SIG-M5 treated with dmso at 0.1 percent for 504 hours (cell line): ENCODE data around the gene KCNJ16.
"Not testable (repeated sequence)": the region's sequence is repeated elsewhere in the genome, so short reads cannot be mapped to it uniquely, and the experiment has no call there.

Experiments used
- DNase-seq: peaks from one replicate; lab custom pipeline; 2025; ENCODE audit not compliant: unreplicated experiment; lab: John Stamatoyannopoulos, UW

Gene KCNJ16

GRCh38 chr17:70074956-70075355 is at the start of gene KCNJ16:
TSS of gene KCNJ16 (plus strand) at chr17:70075225. CDS start at chr17:70132088, 56,863 bp downstream.
- no peak for DNase-seq

GRCh38 chr17:70028397-70028796 is 46.6 kb upstream of the KCNJ16 start:
- DNase-seq, result no peak

GRCh38 chr17:70028978-70029767 is 45.9 kb upstream of the KCNJ16 start:
- no peak for DNase-seq

- DNase-seq, result no peak
Measured at GRCh38 chr17:70030371-70030770, 44.7 kb upstream of the KCNJ16 start.

GRCh38 chr17:70031341-70031740 is 43.7 kb upstream of the KCNJ16 start:
- DNase-seq, result no peak

GRCh38 chr17:70033165-70033564 is 41.9 kb upstream of the KCNJ16 start:
- no peak for DNase-seq

GRCh38 chr17:70034158-70034557 is 40.9 kb upstream of the KCNJ16 start:
- DNase-seq, result no peak

GRCh38 chr17:70037498-70037897 is 37.5 kb upstream of the KCNJ16 start:
- DNase-seq, result no peak

- no peak for DNase-seq
Measured at GRCh38 chr17:70040336-70040735, 34.7 kb upstream of the KCNJ16 start.

GRCh38 chr17:70041061-70041460 is 34.0 kb upstream of the KCNJ16 start:
- no peak for DNase-seq

GRCh38 chr17:70041540-70041939 is 33.5 kb upstream of the KCNJ16 start:
- DNase-seq, result no peak

GRCh38 chr17:70045780-70046179 is 29.2 kb upstream of the KCNJ16 start:
- DNase-seq, result not testable (repeated sequence)

- no peak for DNase-seq
Measured at GRCh38 chr17:70047619-70048419, 27.2 kb upstream of the KCNJ16 start.

- no peak for DNase-seq
Measured at GRCh38 chr17:70049801-70050591, 25.0 kb upstream of the KCNJ16 start.

- no peak for DNase-seq
Measured at GRCh38 chr17:70050931-70051330, 24.1 kb upstream of the KCNJ16 start.

GRCh38 chr17:70053241-70054234 is 21.5 kb upstream of the KCNJ16 start:
- DNase-seq, result no peak

- DNase-seq, result no peak
Measured at GRCh38 chr17:70055000-70055399, 20.0 kb upstream of the KCNJ16 start.

GRCh38 chr17:70059071-70059470 is 16.0 kb upstream of the KCNJ16 start:
- DNase-seq, result no peak

- DNase-seq, result no peak
Measured at GRCh38 chr17:70059649-70060048, 15.4 kb upstream of the KCNJ16 start.

- no peak for DNase-seq
Measured at GRCh38 chr17:70060415-70060814, 14.6 kb upstream of the KCNJ16 start.
